Neuron (in vitro differentiated cells): ENCODE data around the gene DPYSL3.

Source experiments
- H2AFZ ChIP-seq: one replicate; pipeline ENCODE4 v1.6.1; 2013; ENCODE audit warnings: low read depth, mild to moderate bottlenecking, inconsistent platforms, low read length, moderate library complexity
- H3K27me3 ChIP-seq: one replicate; pipeline ENCODE4 v1.6.1; 2013; ENCODE audit warnings: low read length; ENCODE audit not compliant: insufficient read depth
- H3K36me3 ChIP-seq: one replicate; pipeline ENCODE4 v1.6.1; 2013; ENCODE audit warnings: low read length; ENCODE audit not compliant: insufficient read depth
- H3K4me1 ChIP-seq: one replicate; pipeline ENCODE4 v1.6.1; 2013; ENCODE audit warnings: low read length; ENCODE audit not compliant: insufficient read depth
- H3K4me3 ChIP-seq: 2 replicates; pipeline ENCODE4 v1.5.1; 2013; ENCODE audit warnings: mild to moderate bottlenecking, low read length, moderate library complexity
- H3K9me3 ChIP-seq: one replicate; pipeline ENCODE4 v1.6.1; 2013; ENCODE audit warnings: low read length

Gene DPYSL3

DNA sequence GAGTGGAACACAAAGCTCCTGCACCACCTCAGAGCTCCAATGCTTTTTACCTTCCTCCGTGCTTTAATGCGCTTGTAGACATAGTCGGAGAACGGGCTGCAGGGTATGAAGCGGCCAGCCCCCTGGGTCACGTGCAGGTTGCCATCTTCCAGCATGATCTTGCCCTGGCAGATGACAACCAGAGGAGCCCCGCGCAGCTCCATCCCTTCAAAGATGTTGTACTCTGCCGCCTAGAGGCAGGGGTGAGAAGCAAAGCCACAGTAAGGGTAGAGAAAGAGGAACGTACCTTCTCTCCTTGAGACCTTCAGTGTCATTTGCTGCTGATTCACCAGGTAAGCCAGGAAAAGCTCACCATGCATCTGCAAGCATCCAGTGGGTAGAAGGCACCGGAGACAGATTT, 112.3 kb downstream of the DPYSL3 start:
- Histone ChIP-seq H3K27me3 (no peaks in the 10 kb centered on the region), H2AFZ (no peak overlapping the region), H3K4me3 (no peak overlapping the region), H3K4me1 (no peaks in the 10 kb centered on the region), H3K9me3 (no peaks in the 10 kb centered on the region), H3K36me3 (peaks cover 88% of the 10 kb centered on the region)

- no peak overlapping the region for H2AFZ ChIP-seq
- no peak overlapping the region for H3K4me3 ChIP-seq
- no peaks in the 10 kb centered on the region for H3K27me3 ChIP-seq
- H3K36me3 ChIP-seq = peaks cover 92% of the 10 kb centered on the region
- H3K4me1 ChIP-seq = no peaks in the 10 kb centered on the region
- H3K9me3 ChIP-seq = no peaks in the 10 kb centered on the region
Observed at GRCh38 chr5:147396070-147396823, 113.6 kb downstream of the DPYSL3 start.

DNA sequence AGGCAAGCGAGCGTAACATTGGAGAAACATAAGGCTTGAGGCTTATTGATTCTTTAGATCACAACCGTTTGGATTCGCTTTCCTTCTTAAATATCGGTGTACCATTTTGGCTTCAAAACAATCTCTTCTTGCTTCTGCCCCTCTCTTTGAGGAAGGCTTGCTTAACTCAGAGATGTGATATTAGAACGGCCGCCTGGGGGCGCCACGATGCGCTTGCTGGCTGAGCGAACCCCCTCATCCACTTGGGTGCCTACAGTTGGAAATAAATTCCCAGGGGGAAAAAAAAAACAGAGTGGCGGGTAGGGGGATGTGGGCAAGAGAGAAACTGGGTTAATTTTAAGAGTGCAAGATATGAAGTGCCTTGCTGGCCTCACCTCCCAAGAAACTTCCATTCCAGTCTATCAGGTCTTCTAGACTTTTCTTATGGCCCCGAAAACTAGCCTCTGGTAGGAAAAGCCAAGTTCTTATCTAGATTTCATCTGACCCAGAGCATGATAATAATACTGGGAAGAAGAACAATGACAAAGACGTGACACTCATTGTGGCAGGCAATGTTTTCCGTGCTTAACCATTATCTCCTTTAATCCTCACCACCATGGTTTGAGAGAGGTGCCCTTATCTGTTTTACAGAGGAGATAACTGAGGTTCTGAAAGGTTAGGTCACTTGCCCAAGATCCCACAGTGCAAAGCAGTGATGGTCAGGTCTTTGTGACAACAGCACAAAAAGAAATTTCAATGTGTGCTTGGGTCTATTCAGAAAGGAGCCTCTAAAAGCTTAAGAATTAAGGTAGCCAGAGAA, 115.8 kb downstream of the DPYSL3 start:
- H3K27me3 ChIP-seq = no peaks in the 10 kb centered on the region
- no peak overlapping the region for H2AFZ ChIP-seq
- H3K4me3 ChIP-seq = no peak overlapping the region
- peaks cover 76% of the 10 kb centered on the region for H3K36me3 ChIP-seq
- H3K4me1 ChIP-seq = no peaks in the 10 kb centered on the region
- no peaks in the 10 kb centered on the region for H3K9me3 ChIP-seq

DNA sequence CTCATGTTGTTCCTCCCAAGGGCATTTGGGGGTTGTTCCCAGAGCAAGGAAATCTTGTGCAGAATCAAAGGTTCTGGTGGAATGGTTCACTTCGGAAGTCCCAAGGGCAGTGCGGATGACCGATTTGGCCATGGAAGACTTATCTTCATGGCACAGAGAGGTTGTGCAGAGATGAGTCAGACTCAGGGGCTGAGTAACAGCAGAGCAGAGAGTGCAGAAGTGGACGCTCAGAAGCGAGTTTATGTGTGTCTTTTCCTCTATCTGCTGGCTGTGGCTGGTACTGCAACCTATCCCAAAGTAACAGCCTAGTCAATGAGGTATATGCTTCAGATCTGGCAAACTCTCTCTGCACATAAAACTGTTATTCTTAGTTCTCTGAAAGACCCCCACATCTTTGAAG, 118.1 kb downstream of the DPYSL3 start:
- Histone ChIP-seq H3K4me3 (no peak overlapping the region), H3K36me3 (peaks cover 56% of the 10 kb centered on the region)

GRCh38 chr5:147390654-147391225, 119.1 kb downstream of the DPYSL3 start:
- H3K36me3 ChIP-seq = peaks cover 46% of the 10 kb centered on the region
- H3K9me3 ChIP-seq = no peaks in the 10 kb centered on the region
- H3K27me3 ChIP-seq = no peaks in the 10 kb centered on the region
- no peak overlapping the region for H2AFZ ChIP-seq
- peaks cover 9% of the 10 kb centered on the region for H3K4me1 ChIP-seq
- no peak overlapping the region for H3K4me3 ChIP-seq

More for the DNA sequence above, 118.1 kb downstream of the DPYSL3 start:
- Histone ChIP-seq H2AFZ (no peak overlapping the region), H3K4me1 (peaks cover 9% of the 10 kb centered on the region), H3K27me3 (no peaks in the 10 kb centered on the region), H3K9me3 (no peaks in the 10 kb centered on the region)

- Histone ChIP-seq H3K36me3 (peaks cover 26% of the 10 kb centered on the region), H3K4me1 (peaks cover 9% of the 10 kb centered on the region)
Observed at GRCh38 chr5:147388184-147389108, 121.4 kb downstream of the DPYSL3 start.

DNA sequence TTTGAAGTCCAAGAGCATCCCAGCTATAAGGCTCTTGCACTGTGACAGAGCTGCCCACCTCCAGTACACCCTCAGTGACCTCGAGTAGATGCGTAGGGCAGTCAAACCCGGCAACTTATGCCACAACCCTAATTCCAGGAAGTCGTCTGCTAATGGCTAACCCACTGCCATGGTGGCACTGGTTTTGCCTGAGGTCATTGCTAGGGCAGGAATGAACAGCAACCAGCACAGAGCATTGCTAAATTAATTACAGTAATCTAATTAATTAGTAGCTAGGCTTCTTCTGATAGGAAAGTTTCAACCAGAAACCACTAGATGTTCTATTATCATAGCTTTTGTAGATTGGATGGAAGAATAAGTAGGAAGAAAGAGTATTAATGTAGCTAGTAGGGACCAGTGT, 122.8 kb downstream of the DPYSL3 start:
- Histone ChIP-seq H3K9me3 (no peaks in the 10 kb centered on the region), H3K27me3 (no peaks in the 10 kb centered on the region), H3K4me1 (peaks cover 16% of the 10 kb centered on the region), H2AFZ (no peak overlapping the region), H3K4me3 (no peak overlapping the region), H3K36me3 (peaks cover 13% of the 10 kb centered on the region)

More at GRCh38 chr5:147388184-147389108, 121.4 kb downstream of the DPYSL3 start:
- Histone ChIP-seq H3K4me3 (no peak overlapping the region), H2AFZ (no peak overlapping the region), H3K27me3 (no peaks in the 10 kb centered on the region), H3K9me3 (no peaks in the 10 kb centered on the region)

- H3K27me3 ChIP-seq = no peaks in the 10 kb centered on the region
- no peak overlapping the region for H3K4me3 ChIP-seq
- H3K4me1 ChIP-seq = peaks cover 16% of the 10 kb centered on the region
- no peaks in the 10 kb centered on the region for H3K36me3 ChIP-seq
- peaks cover 2% of the 10 kb centered on the region for H3K9me3 ChIP-seq
- H2AFZ ChIP-seq = no peak overlapping the region
Observed at GRCh38 chr5:147384346-147385193, 125.3 kb downstream of the DPYSL3 start.

- no peaks in the 10 kb centered on the region for H3K36me3 ChIP-seq
- peaks cover 6% of the 10 kb centered on the region for H3K9me3 ChIP-seq
- H3K4me1 ChIP-seq = peaks cover 7% of the 10 kb centered on the region
- H2AFZ ChIP-seq = no peak overlapping the region
- H3K4me3 ChIP-seq = no peak overlapping the region
- no peaks in the 10 kb centered on the region for H3K27me3 ChIP-seq
Observed at GRCh38 chr5:147382776-147383175, 127.1 kb downstream of the DPYSL3 start.

DNA sequence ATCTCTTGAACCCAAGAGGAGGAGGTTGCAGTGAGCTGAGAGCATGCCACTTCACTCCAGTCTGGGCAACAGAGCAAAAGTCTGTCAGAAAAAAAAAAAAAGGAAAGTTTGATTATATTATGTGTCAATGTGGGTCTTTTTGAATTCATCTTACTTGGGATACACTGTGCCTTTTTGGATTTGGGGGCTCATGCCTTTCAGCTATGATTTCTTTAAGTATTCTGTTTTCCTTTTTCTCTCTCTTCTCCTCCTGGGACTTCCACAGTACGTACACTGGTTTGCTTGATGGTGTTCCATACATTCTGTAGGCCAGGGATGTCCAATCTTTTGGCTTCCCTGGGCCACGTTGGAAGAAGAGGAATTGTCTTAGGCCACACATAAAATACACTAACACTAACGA, 128.3 kb downstream of the DPYSL3 start:
- Histone ChIP-seq H3K27me3 (no peaks in the 10 kb centered on the region), H3K4me3 (no peak overlapping the region), H2AFZ (no peak overlapping the region), H3K9me3 (peaks cover 6% of the 10 kb centered on the region), H3K4me1 (peaks cover 7% of the 10 kb centered on the region), H3K36me3 (no peaks in the 10 kb centered on the region)

- Histone ChIP-seq H2AFZ (no peak overlapping the region), H3K27me3 (no peaks in the 10 kb centered on the region), H3K4me3 (no peak overlapping the region), H3K9me3 (peaks cover 6% of the 10 kb centered on the region), H3K4me1 (peaks cover 3% of the 10 kb centered on the region), H3K36me3 (peaks cover 5% of the 10 kb centered on the region)
Observed at GRCh38 chr5:147377682-147378081, 132.2 kb downstream of the DPYSL3 start.

- Histone ChIP-seq H3K27me3 (no peaks in the 10 kb centered on the region), H3K4me1 (no peaks in the 10 kb centered on the region)
Observed at GRCh38 chr5:147375151-147375550, 134.7 kb downstream of the DPYSL3 start.

More at GRCh38 chr5:147375151-147375550, 134.7 kb downstream of the DPYSL3 start:
- no peak overlapping the region for H3K4me3 ChIP-seq
- H3K36me3 ChIP-seq = peaks cover 5% of the 10 kb centered on the region
- no peak overlapping the region for H2AFZ ChIP-seq
- peaks cover 4% of the 10 kb centered on the region for H3K9me3 ChIP-seq
